Skeletal muscle cell (primary cell): ENCODE measurements around the gene FAM209A.
"Not testable (repeated sequence)": the region's sequence is repeated elsewhere in the genome, so short reads cannot be mapped to it uniquely, and the experiment has no call there.

Source experiments
- DNase-seq: peaks from one replicate; pipeline ENCODE4 v3.0.0-alpha.2; 2010; ENCODE audit warnings: low read depth
- H3K4me3 ChIP-seq: 2 replicates; pipeline ENCODE4 v1.5.1; 2011; ENCODE audit warnings: low read depth, mild to moderate bottlenecking, control low read depth, low read length, moderate library complexity

FAM209A gene, protein sequence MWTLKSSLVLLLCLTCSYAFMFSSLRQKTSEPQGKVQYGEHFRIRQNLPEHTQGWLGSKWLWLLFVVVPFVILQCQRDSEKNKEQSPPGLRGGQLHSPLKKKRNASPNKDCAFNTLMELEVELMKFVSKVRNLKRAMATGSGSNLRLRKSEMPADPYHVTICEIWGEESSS

DNA sequence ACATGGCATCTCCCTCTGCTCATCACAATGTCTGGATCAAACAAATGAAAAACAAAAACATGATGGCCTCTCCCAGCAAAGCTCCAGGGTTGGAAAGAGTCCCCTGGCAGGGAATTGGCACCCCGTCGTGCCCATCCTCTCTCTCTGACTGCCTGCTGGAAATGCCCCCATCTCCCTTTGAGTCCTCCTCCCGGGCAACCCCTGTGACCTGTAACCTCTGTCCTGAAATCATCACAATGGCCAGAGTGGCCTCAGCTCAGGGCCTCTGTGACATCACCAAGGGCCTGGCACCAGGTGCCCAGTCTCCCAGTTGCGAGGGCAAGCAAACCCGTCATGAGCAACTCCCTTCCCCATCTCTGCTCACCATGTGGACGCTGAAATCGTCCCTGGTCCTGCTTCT is at the start of gene FAM209A:
FAM209A (plus strand) TSS at position 301 of the 400 bp plus-strand sequence; CDS start at position 366, 65 bp downstream.
- not testable (repeated sequence) for H3K4me3 ChIP-seq, DNase-seq

DNA sequence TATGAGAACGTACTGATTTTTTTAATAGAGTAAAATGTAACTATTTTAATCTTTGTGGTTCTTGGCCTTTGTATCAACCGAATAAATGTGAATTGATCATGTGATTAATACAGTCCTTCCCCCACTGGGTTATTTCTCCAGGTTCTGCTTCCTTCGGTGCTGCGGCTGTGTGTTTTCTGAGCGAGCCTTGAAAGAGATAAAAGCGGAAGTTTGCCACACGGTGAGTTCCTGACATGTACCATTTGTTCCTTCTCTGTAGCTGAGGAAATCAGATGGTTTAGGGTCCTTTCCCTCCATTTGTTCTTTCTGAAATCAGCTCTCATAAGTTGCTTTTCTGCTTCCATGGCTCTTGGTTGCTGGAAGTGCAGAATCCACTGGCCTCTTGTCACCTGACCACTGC is 40.6 kb upstream of the FAM209A start:
- no peak for DNase-seq
- no peak overlapping the region for H3K4me3 ChIP-seq

DNA sequence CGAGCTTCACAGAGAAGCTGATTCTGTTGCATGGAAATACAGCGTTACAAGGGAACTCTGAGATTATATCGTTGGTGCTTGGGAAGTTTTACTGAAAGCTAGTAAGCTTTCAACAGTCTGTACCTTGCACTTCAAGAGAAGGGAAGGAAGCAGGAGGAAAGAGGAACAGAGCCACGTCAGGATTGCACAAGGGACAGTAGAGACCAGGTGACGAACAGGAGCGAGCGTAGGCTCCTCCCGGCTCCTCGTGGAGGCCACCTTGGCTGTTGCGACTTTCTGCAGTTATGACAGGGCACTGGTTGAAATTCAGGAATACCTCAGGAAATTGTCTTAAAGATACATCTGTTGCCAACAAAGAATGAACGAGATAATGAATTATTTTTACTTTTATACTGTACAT is 37.3 kb upstream of the FAM209A start:
- no peak for DNase-seq
- H3K4me3 ChIP-seq, result no peak overlapping the region

DNA sequence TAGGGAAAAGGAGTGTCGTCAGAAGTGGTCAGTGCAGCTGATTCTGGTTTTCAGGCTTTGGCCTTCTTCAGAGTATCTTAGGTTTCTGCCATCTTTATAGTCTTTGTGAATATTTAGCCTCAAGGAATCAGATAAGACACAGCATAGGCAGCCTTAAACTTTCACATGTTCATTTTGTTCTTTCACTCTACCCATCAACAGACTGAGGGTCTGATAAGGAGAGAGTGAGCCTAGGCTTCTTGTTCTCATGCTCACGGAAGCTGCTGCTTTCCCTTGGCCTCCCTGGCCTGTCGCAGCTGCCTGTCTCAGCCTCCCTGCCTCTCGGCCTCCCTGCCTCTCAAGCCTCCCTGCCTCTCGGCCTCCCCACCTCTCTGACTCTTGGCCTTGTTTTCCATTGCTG is 36.0 kb upstream of the FAM209A start:
- DNase-seq, result no peak
- no peak overlapping the region for H3K4me3 ChIP-seq

DNA sequence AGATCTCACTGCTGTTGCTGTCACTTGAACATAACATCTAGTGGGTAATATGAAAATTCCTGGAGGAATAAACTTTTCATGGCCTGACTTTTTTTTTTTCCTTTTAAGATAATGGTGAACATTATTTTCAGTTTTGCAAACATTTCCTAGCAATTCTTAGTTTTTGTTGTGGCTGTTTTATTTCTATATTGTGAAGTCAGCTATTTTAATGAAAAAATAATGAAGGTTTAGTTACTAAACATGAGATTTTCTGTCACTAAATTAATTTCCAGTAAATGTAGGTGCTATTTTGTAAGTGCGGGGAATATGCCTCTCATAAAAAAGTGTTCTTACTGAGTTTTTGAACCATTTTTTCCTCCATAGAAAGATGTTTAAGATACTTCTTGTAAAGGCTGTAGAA is 23.4 kb upstream of the FAM209A start:
- H3K4me3 ChIP-seq, result no peak overlapping the region
- no peak for DNase-seq

DNA sequence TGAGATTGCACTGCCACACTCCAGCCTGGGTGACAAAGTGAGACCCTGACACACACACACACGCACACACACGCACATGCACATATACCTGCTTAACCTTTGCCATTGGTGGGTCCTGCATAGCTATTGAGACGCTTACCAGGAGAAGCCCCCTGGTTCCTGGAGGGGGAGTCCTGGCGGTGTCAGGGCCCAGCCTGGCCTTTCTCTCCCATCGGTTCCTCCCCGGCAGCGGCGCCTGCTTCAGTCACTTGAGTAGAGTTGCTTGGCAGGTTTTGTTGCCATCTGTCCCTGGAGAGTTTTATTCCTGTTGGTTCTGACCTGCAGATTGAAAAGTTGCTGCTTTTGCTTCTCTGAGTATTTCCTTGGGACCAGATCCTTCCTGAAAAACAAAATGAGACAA is 20.6 kb upstream of the FAM209A start:
- DNase-seq, result no peak
- H3K4me3 ChIP-seq, result no peak overlapping the region

DNA sequence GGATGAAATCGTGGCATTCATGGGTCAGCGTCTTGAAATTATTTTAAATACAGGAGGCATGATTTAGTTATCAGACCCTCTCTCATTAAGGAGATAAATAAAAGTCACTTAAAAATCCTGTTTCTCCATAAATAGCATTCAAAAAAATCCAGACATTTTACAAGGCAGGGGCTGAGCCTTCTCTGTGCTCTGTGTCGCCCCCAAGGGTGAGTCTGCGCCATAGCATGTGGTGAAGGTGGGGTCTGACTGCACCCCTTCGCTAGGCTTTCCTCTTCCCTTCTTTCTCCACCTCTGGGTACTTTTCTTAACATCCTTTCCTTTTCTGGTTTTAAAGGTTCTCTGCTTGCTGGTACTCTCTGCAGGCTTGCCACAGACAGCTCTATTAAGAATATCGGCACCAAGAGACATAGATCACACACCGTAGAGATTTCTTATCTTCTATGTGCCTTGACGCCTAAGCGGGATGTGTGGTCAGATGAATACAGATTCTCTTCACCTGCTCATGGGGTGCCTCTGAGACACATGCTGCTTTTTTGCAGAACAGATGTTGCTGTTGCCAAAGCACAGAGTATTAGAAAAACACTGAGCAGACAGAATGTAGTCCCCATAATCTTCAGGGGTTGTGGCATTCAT is 20.1 kb upstream of the FAM209A start:
- no peak overlapping the region for H3K4me3 ChIP-seq
- DNase-seq, result no peak

DNA sequence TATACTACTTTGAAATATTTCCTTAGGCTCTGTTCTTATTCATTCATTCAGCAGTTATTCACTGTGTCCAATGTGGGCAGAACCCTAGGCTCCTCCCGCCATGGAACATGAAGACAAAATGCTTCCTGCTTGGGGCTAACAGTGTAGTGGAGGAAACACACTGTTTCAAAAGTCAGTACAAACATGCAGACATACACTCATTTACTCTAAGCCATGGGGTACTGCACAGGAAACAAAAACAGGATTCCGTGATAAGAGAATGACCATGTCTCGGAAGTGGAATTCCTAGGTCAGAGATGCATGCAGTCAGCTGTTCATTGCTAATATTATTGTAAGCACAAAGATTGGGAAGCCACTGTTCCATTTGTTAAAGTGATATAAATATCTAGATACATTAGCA is 18.4 kb upstream of the FAM209A start:
- no peak for DNase-seq
- H3K4me3 ChIP-seq, result no peak overlapping the region

DNA sequence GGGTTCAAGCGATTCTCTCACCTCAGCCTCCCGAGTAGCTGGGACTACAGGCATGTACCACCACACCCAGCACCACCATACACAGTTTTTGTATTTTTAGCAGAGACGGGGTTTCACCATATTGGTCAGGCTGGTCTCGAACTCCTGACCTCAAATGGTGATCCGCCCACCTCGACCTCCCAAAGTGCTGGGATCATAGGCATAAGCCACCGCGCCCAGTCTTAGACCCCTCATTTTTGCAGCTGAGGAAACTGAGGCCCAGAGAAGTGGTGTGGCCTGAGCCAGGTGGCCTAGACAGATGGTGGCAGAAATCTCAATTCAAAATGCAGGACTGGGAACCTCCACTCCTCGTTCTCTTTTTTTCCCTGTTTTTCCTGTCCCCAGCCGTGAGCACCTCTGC is 12.6 kb upstream of the FAM209A start:
- H3K4me3 ChIP-seq, result no peak overlapping the region
- DNase-seq, result no peak

DNA sequence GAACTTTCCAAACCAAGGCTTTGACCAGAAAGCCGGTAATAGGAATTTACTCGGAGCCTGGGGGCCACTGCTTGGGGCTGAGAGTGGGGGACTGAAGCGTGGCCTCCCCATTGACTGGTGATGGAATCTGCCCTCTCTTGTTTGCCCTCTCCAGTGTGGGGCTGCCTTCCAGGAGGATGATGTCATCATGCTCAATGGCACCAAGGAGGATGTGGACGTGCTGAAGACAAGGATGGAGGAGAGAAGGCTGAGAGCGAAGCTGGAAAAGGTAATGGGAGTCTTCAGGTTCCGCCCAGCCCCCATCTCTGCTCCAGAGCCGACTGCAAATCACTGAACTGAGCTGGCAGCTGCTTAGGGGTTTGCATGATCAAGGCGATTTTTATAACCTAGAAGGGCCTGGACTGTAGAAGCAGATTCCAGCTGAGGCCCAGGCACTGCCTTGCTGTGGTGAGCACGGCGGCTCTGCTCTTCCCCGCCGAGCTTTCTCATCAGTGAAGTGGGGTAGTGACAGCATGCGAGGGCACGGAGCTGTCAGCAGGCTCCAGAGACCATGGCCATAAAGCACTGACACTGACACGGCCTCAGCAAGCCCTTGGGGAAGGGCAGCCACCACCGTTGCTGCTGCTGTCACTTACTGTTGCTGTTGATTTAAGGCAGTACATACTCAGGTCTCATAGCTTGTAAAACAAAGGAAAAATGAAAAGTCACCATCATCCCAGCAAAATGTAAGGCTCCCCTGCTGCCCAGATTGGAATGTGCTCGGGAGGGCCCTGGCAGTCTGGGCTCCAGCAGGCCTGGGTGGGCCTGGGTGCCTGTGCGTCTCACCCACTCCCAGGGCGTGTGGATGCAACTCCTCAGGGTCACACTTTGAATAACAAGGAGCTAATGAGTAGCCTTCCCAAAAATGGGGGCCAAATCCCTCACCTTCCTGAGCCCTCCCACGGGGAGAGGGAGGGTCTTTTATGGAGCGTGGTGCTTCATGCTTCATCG is 11.1 kb upstream of the FAM209A start:
- no peak for DNase-seq
- H3K4me3 ChIP-seq, result no peak overlapping the region

DNA sequence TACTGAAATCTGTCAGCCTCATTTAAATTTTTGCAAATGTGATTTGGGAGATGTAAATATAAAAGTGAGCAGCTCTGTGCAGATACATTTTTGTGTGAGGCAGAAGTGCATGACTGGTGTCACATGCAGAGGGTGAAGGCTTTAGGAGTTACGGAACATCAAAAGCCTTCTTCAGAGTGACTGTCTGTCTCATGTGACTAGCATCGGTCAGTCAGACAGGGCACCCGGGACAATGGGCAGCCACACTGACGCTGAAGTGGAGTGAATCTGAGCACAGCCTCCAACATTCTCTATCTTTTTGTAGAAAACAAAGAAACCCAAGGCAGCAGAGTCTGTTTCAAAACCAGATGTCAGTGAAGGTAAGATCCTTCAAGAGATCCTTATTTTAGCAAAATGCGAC is 7.9 kb upstream of the FAM209A start:
- no peak for DNase-seq
- no peak overlapping the region for H3K4me3 ChIP-seq

DNA sequence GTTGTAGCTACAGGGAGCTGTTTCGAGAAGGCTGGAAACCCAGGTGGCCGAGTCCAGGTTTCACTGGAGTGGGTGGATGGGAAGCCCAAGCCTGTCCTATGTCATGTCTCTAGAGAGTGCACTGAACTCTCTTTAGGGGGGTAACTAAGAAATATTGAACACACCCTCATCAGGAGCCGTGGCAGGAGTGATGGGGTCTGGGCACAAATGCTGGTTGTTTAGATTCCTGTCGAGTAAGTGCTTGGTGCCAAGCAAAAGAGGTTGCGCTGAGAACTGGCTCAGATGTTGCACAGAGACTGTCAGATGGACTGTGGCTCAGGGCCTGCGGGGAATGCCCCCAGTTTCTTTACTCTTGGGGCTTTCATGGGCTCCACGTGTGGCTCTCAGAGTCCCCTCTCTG is 7.3 kb upstream of the FAM209A start:
- no peak overlapping the region for H3K4me3 ChIP-seq
- no peak for DNase-seq

DNA sequence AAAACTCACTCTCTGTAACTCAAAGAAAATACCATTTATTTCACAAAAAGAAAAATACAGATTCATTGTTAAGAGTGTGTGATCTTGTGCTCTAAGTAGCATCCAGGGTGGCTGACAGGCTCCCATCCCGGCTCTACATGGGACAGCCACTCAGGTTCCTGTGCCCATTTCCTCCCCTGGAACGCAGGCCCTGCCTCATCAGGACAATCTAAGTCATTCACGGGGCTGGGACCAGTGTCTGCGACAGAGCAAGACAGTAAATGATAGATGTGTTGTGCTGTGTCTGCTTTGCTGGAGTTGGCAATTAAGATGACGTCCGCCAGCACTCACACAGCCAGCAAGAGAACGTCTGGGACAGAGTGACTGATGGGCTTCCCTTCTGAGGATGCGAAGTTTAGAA is 6.9 kb upstream of the FAM209A start:
- H3K4me3 ChIP-seq, result no peak overlapping the region

DNA sequence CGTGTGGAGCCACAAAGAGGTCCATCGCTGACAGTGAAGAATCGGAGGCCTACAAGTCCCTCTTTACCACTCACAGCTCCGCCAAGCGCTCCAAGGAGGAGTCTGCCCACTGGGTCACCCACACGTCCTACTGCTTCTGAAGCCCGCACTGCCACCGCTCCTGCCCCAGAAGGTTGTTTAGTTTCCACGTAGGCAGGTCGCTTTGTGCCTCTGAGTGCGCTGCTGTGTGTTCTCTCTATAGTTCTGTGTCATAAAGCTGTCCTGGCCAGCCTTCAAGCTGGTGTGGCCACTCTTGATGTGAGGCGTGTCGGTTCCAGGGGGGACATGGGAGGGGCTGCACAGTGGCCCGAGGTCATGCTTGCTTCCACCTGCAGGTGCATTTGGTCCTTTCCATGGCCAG is 6.4 kb upstream of the FAM209A start:
- no peak overlapping the region for H3K4me3 ChIP-seq
- DNase-seq, result no peak

More for the DNA sequence above, 6.9 kb upstream of the FAM209A start:
- no peak for DNase-seq

DNA sequence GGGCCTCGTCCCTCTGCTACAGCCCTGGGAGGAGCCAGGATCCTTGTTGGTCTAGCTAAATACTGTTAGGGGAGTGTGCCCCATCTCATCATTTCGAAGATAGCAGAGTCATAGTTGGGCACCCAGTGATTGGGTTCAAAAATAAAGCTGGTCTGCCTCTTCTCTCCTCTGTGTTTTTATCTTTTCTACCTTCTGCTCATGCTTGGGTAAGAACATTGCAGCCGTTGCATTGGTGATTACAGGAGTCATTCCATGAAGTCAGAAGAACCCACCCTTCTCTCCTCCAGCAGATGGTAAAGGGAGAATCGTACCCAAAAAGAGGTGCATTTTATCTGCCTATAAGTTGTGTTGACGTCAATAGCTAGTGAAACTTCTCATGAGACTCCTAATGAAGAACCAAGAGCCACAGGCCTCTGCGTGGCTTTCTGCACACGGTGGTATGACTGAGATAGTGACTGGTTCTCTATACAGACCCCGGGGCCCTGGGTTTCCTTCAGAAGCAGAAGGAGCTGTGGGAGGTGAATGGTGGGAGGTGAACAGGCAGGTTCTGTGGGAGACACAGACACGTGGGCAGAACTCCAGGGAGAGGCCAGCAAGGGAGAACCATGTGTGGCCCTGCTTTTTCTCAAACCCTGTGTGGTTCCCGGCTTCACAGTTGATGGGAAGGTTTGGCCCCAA is 5.7 kb upstream of the FAM209A start:
- no peak overlapping the region for H3K4me3 ChIP-seq
- DNase-seq, result no peak

DNA sequence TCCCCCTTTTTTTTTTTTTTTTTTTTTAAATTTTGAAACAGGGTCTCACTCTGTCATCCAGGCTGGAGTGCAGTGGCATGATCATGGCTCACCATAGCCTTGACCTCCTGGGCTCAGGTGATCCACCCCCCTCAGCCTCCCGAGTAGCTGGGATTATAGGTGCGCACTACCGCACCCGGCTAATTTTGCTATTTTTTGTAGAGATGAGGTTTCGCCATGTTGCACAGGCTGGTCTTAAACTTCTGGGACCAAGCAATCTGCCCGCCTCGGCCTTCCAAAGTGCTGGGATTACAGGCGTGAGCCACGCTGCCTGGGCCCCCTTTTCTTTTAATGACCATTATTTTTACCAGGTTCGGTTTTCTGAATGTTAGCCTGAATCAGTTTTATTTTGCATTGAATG is 5.0 kb upstream of the FAM209A start:
- H3K4me3 ChIP-seq, result no peak overlapping the region
- DNase-seq, result no peak

DNA sequence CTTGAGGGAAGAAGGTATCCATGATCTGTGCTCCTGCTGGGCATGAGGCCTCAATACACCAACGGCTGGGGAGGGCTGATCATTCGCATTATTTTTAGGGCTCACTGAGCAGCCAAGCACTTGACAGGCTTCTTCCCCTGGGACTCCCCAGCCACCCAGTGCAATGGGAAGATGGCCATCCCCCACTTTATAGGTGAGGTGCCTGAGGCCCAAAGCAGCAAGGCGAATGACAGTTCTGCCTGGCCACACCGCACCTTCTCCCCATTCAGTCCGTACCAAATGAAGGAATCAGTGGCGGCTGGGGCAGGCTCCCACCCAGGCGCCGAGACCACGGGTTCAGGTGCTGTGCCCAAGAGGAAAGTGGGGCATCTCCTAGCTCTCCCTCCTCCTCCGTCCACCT is 4.4 kb upstream of the FAM209A start:
- no peak for DNase-seq
- no peak overlapping the region for H3K4me3 ChIP-seq

DNA sequence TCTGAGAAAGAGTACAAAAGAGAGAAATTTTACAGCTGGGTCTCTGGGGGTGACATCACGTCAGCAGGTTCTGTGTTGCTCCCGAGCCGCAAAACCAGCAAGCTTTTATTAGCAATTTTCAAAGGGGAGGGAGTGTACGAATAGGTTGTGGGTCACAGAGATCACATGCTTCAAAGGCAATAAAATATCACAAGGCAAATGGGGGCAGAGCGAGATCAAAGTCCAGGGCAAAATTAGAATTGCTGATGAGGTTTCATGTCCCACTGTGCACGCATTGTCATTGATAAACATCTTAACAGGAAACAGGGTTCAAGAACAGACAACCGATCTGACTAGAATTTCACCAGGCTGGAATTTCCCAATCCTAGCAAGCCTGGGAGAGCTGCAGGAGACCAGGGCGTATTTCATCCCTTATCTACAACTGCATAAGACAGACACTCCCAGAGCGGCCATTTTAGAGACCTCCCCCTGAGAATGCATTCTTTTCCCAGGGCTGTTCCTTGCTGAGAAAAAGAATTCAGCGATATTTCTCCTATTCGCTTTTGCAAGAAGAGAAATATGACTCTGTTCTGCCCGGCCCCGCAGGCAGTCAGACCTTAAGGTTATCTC is 3.7 kb upstream of the FAM209A start:
- not testable (repeated sequence) for DNase-seq, H3K4me3 ChIP-seq

DNA sequence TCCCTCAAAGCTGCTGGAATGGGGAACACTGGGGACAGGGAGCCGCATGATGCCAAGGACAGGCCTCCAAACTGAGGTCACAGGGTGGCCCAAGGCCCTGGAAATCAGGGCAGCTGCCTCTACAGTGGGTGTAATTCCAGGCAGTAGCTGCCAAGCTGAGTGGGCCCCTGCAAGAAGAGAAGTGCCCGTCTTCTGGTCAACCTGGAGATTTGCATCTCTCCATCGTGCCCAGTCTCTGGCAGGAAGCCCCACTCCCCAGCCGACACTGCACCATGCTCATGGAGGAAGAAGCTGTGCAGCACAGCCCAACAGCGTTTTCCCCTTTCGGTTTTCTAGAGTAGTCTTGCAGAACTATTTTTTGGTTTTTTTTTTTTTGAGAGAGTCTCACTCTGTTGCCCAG is 2.2 kb upstream of the FAM209A start:
- H3K4me3 ChIP-seq, result no peak overlapping the region
- DNase-seq, result no peak

DNA sequence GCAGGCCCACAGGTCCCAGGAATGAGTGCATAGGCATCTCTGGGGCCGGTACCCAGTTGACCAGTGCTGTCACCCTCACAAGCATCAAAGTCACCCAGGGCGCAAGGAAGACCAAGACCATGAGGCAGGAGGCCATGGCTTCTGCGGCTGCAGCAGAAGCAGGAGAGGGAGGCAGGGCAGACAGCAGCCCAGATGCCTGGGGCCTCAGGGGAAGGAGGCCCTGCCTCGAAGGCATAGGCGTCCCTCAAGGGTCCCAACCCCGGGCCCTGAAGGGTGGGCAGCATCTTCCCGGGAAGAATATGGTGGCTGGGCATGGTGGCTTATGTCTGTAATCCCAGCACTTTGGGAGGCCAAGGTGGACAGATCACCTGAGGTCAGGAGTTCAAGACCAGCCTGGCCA is 3.0 kb downstream of the FAM209A start:
- no peak for DNase-seq
- H3K4me3 ChIP-seq, result no peak overlapping the region
